Measurements from ENCODE around the gene LSM2.

LSM2 gene

DNA sequence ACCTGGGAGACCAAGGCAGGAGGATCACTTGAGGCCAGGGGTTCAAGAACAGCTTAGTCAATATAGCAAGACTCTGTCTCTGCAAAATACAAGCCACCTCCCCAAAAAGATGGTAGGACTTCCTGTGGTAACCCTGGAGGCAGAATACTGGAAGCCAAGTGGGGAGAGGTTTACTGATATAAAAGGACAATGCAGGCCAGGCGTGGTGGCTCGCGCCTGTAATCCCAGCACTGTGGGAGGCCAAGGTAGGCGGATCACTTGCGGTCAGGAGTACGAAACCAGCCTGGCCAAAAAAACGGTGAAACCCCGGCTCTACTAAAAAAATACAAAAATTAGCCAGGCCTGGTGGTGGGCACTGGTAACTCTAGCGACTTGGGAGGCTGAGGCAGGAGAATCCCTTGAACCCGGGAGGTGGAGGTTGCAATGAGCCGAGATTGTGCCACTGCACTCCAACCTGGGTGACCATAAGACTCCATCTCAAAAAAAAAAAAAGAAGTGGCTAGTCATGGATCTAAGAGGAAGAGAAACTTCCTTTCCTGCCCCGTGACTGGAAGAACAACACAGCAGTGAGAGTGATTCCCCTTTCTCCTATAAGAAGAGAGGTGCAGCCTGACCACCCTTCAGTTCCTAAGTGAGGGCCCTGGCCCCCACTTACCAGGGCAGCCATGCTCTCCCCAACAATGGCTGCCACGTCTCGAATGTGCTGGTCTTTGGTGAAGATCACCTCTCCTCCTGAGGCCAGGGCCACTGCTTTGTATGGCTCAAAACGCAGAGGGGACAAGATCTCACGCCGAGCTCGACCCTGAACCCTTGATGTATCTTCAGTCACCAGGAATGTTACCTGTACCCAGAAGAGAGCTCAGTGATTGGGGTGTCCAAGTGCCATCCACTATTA is 38.2 kb downstream of the LSM2 start:
- Histone ChIP-seq H3K4me1 (ENCODE audit: control insufficient read depth, insufficient read depth, low read length) (peaks cover 7% of the 10 kb centered on the region), H3K27me3 (ENCODE audit: control insufficient read depth, insufficient read depth, low read length) (no peaks in the 10 kb centered on the region), H3K9ac (ENCODE audit: low read depth, low read length) (no peak overlapping the region), H3K4me3 (ENCODE audit: low read length) (no peak overlapping the region), H3K36me3 (ENCODE audit: insufficient read depth, low read length) (peaks cover 3% of the 10 kb centered on the region), H3K4me2 (ENCODE audit: low read length) (no peak overlapping the region), H3K9me3 (replicated peaks; ENCODE audit: low read length) (no peaks in the 10 kb centered on the region)

GRCh38 chr6:31767096-31767645 is 39.6 kb downstream of the LSM2 start:
- Histone ChIP-seq H3K4me1 (ENCODE audit: control insufficient read depth, insufficient read depth, low read length) (peaks cover 11% of the 10 kb centered on the region), H3K4me2 (ENCODE audit: low read length) (no peak overlapping the region), H3K9me3 (replicated peaks; ENCODE audit: low read length) (no peaks in the 10 kb centered on the region), H3K27me3 (ENCODE audit: control insufficient read depth, insufficient read depth, low read length) (no peaks in the 10 kb centered on the region), H3K36me3 (ENCODE audit: insufficient read depth, low read length) (peaks cover 3% of the 10 kb centered on the region), H3K4me3 (ENCODE audit: low read length) (no peak overlapping the region), H3K9ac (ENCODE audit: low read depth, low read length) (no peak overlapping the region)

DNA sequence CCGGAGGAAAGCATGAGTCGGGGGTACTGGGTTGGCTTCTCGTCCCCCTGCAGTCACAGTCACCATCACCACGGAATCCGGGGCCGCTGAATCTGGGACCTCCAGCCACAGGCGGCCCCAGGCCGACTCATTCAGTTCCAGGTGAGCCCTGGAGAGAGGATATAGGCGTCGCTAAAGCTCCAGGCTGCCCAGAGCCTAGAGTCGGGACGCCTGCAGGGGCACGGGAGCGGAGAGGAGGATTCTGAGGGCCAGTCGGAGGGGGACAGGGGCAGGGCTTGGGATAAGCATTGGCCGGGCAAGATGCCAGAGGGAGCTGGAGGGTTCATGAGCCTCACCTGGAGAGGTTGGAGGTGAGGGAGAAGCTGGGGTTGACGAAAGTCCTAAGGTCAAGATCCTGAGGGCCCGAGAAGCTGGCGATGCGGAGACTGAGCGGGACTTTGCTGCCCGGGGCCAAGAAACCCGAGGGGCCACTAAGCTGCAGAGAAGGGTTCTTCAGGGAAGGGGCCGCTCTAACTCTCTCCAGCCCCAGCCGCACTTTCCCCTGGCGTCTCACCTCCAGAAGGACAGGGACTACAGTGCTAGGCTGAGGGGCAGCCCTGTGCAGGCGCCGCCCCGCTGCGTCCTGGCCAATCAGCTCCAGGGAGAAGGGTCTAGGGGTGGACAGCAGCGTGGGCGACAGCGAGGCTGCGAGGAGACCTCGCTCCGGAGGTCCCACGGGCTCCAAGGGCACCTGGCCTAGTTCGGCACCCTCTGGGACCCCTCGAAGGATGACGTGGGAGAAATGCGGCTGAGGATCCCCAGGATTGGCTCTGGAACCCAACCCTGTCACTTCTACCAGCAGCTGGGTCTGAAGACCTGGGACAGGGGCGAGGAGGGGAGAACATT is 40.6 kb downstream of the LSM2 start:
- Histone ChIP-seq H3K9me3 (replicated peaks; ENCODE audit: low read length) (no peaks in the 10 kb centered on the region), H3K9ac (ENCODE audit: low read depth, low read length) (no peak overlapping the region), H3K36me3 (ENCODE audit: insufficient read depth, low read length) (peaks cover 10% of the 10 kb centered on the region), H3K4me3 (ENCODE audit: low read length) (peak overlapping the region; percentile 55), H3K4me1 (ENCODE audit: control insufficient read depth, insufficient read depth, low read length) (peaks cover 11% of the 10 kb centered on the region), H3K27me3 (ENCODE audit: control insufficient read depth, insufficient read depth, low read length) (no peaks in the 10 kb centered on the region), H3K4me2 (ENCODE audit: low read length) (peak overlapping the region; percentile 73)

- Histone ChIP-seq H3K9me3 (replicated peaks; ENCODE audit: low read length) (no peaks in the 10 kb centered on the region), H3K4me3 (ENCODE audit: low read length) (no peak overlapping the region), H3K36me3 (ENCODE audit: insufficient read depth, low read length) (peaks cover 10% of the 10 kb centered on the region), H3K27me3 (ENCODE audit: control insufficient read depth, insufficient read depth, low read length) (no peaks in the 10 kb centered on the region), H3K4me1 (ENCODE audit: control insufficient read depth, insufficient read depth, low read length) (peaks cover 11% of the 10 kb centered on the region), H3K4me2 (ENCODE audit: low read length) (no peak overlapping the region), H3K9ac (ENCODE audit: low read depth, low read length) (no peak overlapping the region)
Measured at GRCh38 chr6:31765559-31765909, 41.2 kb downstream of the LSM2 start.

DNA sequence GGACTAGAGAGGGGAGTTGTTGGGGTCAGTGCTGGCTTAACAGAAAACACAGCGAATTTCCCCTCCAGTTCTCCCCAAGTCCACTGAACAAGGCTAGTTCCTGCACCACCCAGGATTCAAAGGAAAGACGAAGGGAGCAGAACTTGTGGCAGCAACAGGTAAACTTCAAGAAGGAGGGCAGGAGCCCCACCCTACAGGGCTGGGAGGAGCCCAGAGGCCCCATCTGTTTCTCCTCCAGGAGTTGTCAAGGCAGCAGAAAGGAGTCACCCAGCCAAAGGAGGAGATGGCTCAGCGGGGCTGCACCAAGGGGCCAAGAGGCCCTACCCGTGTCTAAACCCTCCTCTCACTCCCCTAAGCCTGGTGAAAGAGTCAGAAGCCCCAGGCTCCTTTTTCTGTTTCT is 42.6 kb downstream of the LSM2 start:
- peaks cover 11% of the 10 kb centered on the region for H3K4me1 ChIP-seq (ENCODE audit: control insufficient read depth, insufficient read depth, low read length)
- H3K9ac ChIP-seq (ENCODE audit: low read depth, low read length): no peak overlapping the region
- H3K4me2 ChIP-seq (ENCODE audit: low read length): no peak overlapping the region
- H3K27me3 ChIP-seq (ENCODE audit: control insufficient read depth, insufficient read depth, low read length): no peaks in the 10 kb centered on the region
- H3K4me3 ChIP-seq (ENCODE audit: low read length): no peak overlapping the region
- no peaks in the 10 kb centered on the region for H3K9me3 ChIP-seq (replicated peaks; ENCODE audit: low read length)
- H3K36me3 ChIP-seq (ENCODE audit: insufficient read depth, low read length): peaks cover 17% of the 10 kb centered on the region

DNA sequence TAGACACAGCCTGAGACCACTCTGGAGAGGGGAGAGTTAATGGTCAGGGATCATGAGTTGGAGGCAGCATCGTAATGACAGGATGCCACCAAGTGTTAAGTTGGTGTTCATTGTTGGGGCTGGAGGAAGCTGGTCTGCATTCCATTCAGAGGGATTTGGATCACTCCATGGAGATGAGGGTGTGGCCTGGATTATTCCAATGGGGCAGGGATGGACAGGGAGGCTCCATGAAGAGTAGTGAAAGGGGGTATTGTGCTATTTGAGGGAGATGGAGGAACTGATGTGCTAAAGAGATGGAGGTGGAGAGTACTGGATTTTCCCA is 43.2 kb downstream of the LSM2 start:
- H3K9ac ChIP-seq (ENCODE audit: low read depth, low read length): no peak overlapping the region
- H3K4me2 ChIP-seq (ENCODE audit: low read length): no peak overlapping the region
- H3K36me3 ChIP-seq (ENCODE audit: insufficient read depth, low read length): peaks cover 17% of the 10 kb centered on the region
- no peak overlapping the region for H3K4me3 ChIP-seq (ENCODE audit: low read length)
- H3K4me1 ChIP-seq (ENCODE audit: control insufficient read depth, insufficient read depth, low read length): peaks cover 11% of the 10 kb centered on the region
- no peaks in the 10 kb centered on the region for H3K9me3 ChIP-seq (replicated peaks; ENCODE audit: low read length)
- H3K27me3 ChIP-seq (ENCODE audit: control insufficient read depth, insufficient read depth, low read length): no peaks in the 10 kb centered on the region

- H3K9me3 ChIP-seq (replicated peaks; ENCODE audit: low read length): no peaks in the 10 kb centered on the region
- H3K36me3 ChIP-seq (ENCODE audit: insufficient read depth, low read length): peaks cover 17% of the 10 kb centered on the region
- H3K4me2 ChIP-seq (ENCODE audit: low read length): no peak overlapping the region
- H3K27me3 ChIP-seq (ENCODE audit: control insufficient read depth, insufficient read depth, low read length): no peaks in the 10 kb centered on the region
- peaks cover 11% of the 10 kb centered on the region for H3K4me1 ChIP-seq (ENCODE audit: control insufficient read depth, insufficient read depth, low read length)
- H3K4me3 ChIP-seq (ENCODE audit: low read length): no peak overlapping the region
- H3K9ac ChIP-seq (ENCODE audit: low read depth, low read length): no peak overlapping the region
Measured at GRCh38 chr6:31762878-31763618, 43.7 kb downstream of the LSM2 start.

- Histone ChIP-seq H3K9me3 (replicated peaks; ENCODE audit: low read length) (no peaks in the 10 kb centered on the region), H3K27me3 (ENCODE audit: control insufficient read depth, insufficient read depth, low read length) (no peaks in the 10 kb centered on the region), H3K4me1 (ENCODE audit: control insufficient read depth, insufficient read depth, low read length) (peaks cover 11% of the 10 kb centered on the region), H3K4me3 (ENCODE audit: low read length) (no peak within 1 kb of the TSS), H3K36me3 (ENCODE audit: insufficient read depth, low read length) (peaks cover 17% of the 10 kb centered on the region), H3K4me2 (ENCODE audit: low read length) (no peak within 1 kb of the TSS), H3K9ac (ENCODE audit: low read depth, low read length) (no peak within 1 kb of the TSS)
Measured at GRCh38 chr6:31762356-31762755, 44.4 kb downstream of the LSM2 start, which contains the start of gene SAPCD1. Gene SAPCD1, plus strand, starts transcription at chr6:31762656. Its CDS starts 399 bp downstream, at chr6:31763055.

DNA sequence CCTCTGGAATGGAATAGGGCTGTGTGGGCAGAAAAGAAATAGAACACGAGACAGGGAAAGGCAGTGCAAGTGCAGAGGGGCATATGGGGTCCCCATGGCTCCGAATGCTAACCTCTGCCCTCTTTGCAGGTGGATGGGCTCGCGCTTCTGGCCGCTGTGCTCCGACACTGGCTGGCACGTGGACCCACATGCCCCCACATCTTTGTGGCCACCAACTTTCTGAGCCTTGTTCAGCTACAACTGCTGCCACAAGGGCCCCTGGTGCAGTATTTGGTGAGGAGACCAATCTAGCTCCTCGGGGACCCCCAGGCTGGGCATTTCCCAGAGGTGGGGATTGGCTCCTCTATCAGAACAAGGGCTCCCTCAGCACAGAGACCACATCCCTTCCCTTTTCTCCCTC is 45.4 kb downstream of the LSM2 start:
- Histone ChIP-seq H3K27me3 (ENCODE audit: control insufficient read depth, insufficient read depth, low read length) (no peaks in the 10 kb centered on the region), H3K36me3 (ENCODE audit: insufficient read depth, low read length) (peaks cover 17% of the 10 kb centered on the region), H3K4me1 (ENCODE audit: control insufficient read depth, insufficient read depth, low read length) (peaks cover 8% of the 10 kb centered on the region), H3K4me3 (ENCODE audit: low read length) (no peak overlapping the region), H3K4me2 (ENCODE audit: low read length) (no peak overlapping the region), H3K9me3 (replicated peaks; ENCODE audit: low read length) (no peaks in the 10 kb centered on the region), H3K9ac (ENCODE audit: low read depth, low read length) (no peak overlapping the region)

GRCh38 chr6:31760790-31761189 is 46.0 kb downstream of the LSM2 start:
- Histone ChIP-seq H3K4me2 (ENCODE audit: low read length) (no peak overlapping the region), H3K9me3 (replicated peaks; ENCODE audit: low read length) (no peaks in the 10 kb centered on the region), H3K4me1 (ENCODE audit: control insufficient read depth, insufficient read depth, low read length) (peaks cover 5% of the 10 kb centered on the region), H3K9ac (ENCODE audit: low read depth, low read length) (no peak overlapping the region), H3K4me3 (ENCODE audit: low read length) (no peak overlapping the region), H3K27me3 (ENCODE audit: control insufficient read depth, insufficient read depth, low read length) (no peaks in the 10 kb centered on the region), H3K36me3 (ENCODE audit: insufficient read depth, low read length) (peaks cover 17% of the 10 kb centered on the region)

DNA sequence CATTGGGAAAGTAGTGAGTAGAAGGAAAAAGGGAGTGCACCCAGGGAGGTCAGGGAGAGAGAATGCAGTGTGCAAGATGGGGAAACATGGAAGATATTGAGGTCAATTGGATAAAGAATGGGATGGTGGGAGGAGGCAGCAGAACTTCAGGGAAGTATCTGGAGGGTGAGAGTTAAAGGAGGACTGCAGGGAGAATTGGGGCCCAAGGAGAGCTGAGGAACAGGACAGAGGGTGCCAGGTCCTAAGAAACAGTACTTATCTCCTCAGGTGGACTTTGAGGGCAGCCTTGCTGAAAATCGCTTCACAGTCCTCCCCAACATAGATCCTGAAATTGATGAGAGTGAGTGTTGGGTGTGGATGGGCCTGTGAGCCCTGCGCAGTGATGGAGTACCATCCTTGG is 48.5 kb downstream of the LSM2 start:
- no peak overlapping the region for H3K9ac ChIP-seq (ENCODE audit: low read depth, low read length)
- no peak overlapping the region for H3K4me2 ChIP-seq (ENCODE audit: low read length)
- peaks cover 4% of the 10 kb centered on the region for H3K4me1 ChIP-seq (ENCODE audit: control insufficient read depth, insufficient read depth, low read length)
- H3K36me3 ChIP-seq (ENCODE audit: insufficient read depth, low read length): peaks cover 14% of the 10 kb centered on the region
- no peaks in the 10 kb centered on the region for H3K27me3 ChIP-seq (ENCODE audit: control insufficient read depth, insufficient read depth, low read length)
- H3K4me3 ChIP-seq (ENCODE audit: low read length): no peak overlapping the region
- H3K9me3 ChIP-seq (replicated peaks; ENCODE audit: low read length): no peaks in the 10 kb centered on the region

All from skeletal muscle satellite cell (primary cell).